ENCODE results near the gene LAGE3.

The LAGE3 gene

GRCh38 chrX:154466036-154466435, 13.0 kb downstream of the LAGE3 start:
- Histone ChIP-seq H3K27me3 (ENCODE audit: insufficient read depth, low read length) (no peaks in the 10 kb centered on the region), H3K9me3 (ENCODE audit: low read length) (no peaks in the 10 kb centered on the region), H3K4me1 (ENCODE audit: insufficient read depth, low read length) (no peaks in the 10 kb centered on the region), H2AFZ (ENCODE audit: low read depth, low read length) (no peak overlapping the region), H3K36me3 (ENCODE audit: insufficient read depth, low read length) (peaks cover 38% of the 10 kb centered on the region), H3K4me3 (ENCODE audit: low read length) (no peak overlapping the region)

GRCh38 chrX:154465601-154466000, 13.5 kb downstream of the LAGE3 start:
- Histone ChIP-seq H3K9me3 (ENCODE audit: low read length) (no peaks in the 10 kb centered on the region), H3K27me3 (ENCODE audit: insufficient read depth, low read length) (no peaks in the 10 kb centered on the region), H2AFZ (ENCODE audit: low read depth, low read length) (no peak overlapping the region), H3K36me3 (ENCODE audit: insufficient read depth, low read length) (peaks cover 37% of the 10 kb centered on the region), H3K4me1 (ENCODE audit: insufficient read depth, low read length) (no peaks in the 10 kb centered on the region), H3K4me3 (ENCODE audit: low read length) (no peak overlapping the region)

GRCh38 chrX:154464806-154465365, 14.2 kb downstream of the LAGE3 start:
- H3K9me3 ChIP-seq (ENCODE audit: low read length), result no peaks in the 10 kb centered on the region
- H3K36me3 ChIP-seq (ENCODE audit: insufficient read depth, low read length), result peaks cover 36% of the 10 kb centered on the region
- no peaks in the 10 kb centered on the region for H3K27me3 ChIP-seq (ENCODE audit: insufficient read depth, low read length)
- H3K4me1 ChIP-seq (ENCODE audit: insufficient read depth, low read length), result peaks cover 4% of the 10 kb centered on the region
- no peak overlapping the region for H2AFZ ChIP-seq (ENCODE audit: low read depth, low read length)
- no peak overlapping the region for H3K4me3 ChIP-seq (ENCODE audit: low read length)

GRCh38 chrX:154463611-154464220, 15.4 kb downstream of the LAGE3 start:
- no peaks in the 10 kb centered on the region for H3K27me3 ChIP-seq (ENCODE audit: insufficient read depth, low read length)
- H3K36me3 ChIP-seq (ENCODE audit: insufficient read depth, low read length), result peaks cover 30% of the 10 kb centered on the region
- H3K4me3 ChIP-seq (ENCODE audit: low read length), result no peak overlapping the region
- H3K9me3 ChIP-seq (ENCODE audit: low read length), result no peaks in the 10 kb centered on the region
- no peak overlapping the region for H2AFZ ChIP-seq (ENCODE audit: low read depth, low read length)
- peaks cover 12% of the 10 kb centered on the region for H3K4me1 ChIP-seq (ENCODE audit: insufficient read depth, low read length)

GRCh38 chrX:154462396-154462795, 16.7 kb downstream of the LAGE3 start:
- H3K27me3 ChIP-seq (ENCODE audit: insufficient read depth, low read length), result no peaks in the 10 kb centered on the region
- no peak overlapping the region for H2AFZ ChIP-seq (ENCODE audit: low read depth, low read length)
- H3K36me3 ChIP-seq (ENCODE audit: insufficient read depth, low read length), result peaks cover 24% of the 10 kb centered on the region
- peaks cover 12% of the 10 kb centered on the region for H3K4me1 ChIP-seq (ENCODE audit: insufficient read depth, low read length)
- no peak overlapping the region for H3K4me3 ChIP-seq (ENCODE audit: low read length)
- no peaks in the 10 kb centered on the region for H3K9me3 ChIP-seq (ENCODE audit: low read length)

- Histone ChIP-seq H3K4me3 (ENCODE audit: low read length) (no peak overlapping the region), H3K36me3 (ENCODE audit: insufficient read depth, low read length) (peaks cover 14% of the 10 kb centered on the region), H3K4me1 (ENCODE audit: insufficient read depth, low read length) (peaks cover 12% of the 10 kb centered on the region)
Measured at GRCh38 chrX:154460326-154460725, 18.8 kb downstream of the LAGE3 start.

GRCh38 chrX:154459832-154460231, 19.2 kb downstream of the LAGE3 start:
- H3K4me3 ChIP-seq (ENCODE audit: low read length), result peak overlapping the region; percentile 79
- no peaks in the 10 kb centered on the region for H3K9me3 ChIP-seq (ENCODE audit: low read length)
- H3K4me1 ChIP-seq (ENCODE audit: insufficient read depth, low read length), result peaks cover 12% of the 10 kb centered on the region
- H3K27me3 ChIP-seq (ENCODE audit: insufficient read depth, low read length), result no peaks in the 10 kb centered on the region
- H2AFZ ChIP-seq (ENCODE audit: low read depth, low read length), result no peak overlapping the region
- H3K36me3 ChIP-seq (ENCODE audit: insufficient read depth, low read length), result peaks cover 14% of the 10 kb centered on the region

More at GRCh38 chrX:154460326-154460725, 18.8 kb downstream of the LAGE3 start:
- Histone ChIP-seq H3K9me3 (ENCODE audit: low read length) (no peaks in the 10 kb centered on the region), H2AFZ (ENCODE audit: low read depth, low read length) (no peak overlapping the region), H3K27me3 (ENCODE audit: insufficient read depth, low read length) (no peaks in the 10 kb centered on the region)

GRCh38 chrX:154458954-154459778, 19.9 kb downstream of the LAGE3 start:
- Histone ChIP-seq H3K9me3 (ENCODE audit: low read length) (no peaks in the 10 kb centered on the region), H3K4me3 (ENCODE audit: low read length) (peak overlapping the region; percentile 79), H3K27me3 (ENCODE audit: insufficient read depth, low read length) (no peaks in the 10 kb centered on the region), H3K36me3 (ENCODE audit: insufficient read depth, low read length) (peaks cover 9% of the 10 kb centered on the region), H2AFZ (ENCODE audit: low read depth, low read length) (no peak overlapping the region), H3K4me1 (ENCODE audit: insufficient read depth, low read length) (peaks cover 12% of the 10 kb centered on the region)

- no peak within 1 kb of the TSS for H2AFZ ChIP-seq (ENCODE audit: low read depth, low read length)
- peak within 1 kb of the TSS; percentile 79 for H3K4me3 ChIP-seq (ENCODE audit: low read length)
- no peaks in the 10 kb centered on the region for H3K27me3 ChIP-seq (ENCODE audit: insufficient read depth, low read length)
- peaks cover 12% of the 10 kb centered on the region for H3K4me1 ChIP-seq (ENCODE audit: insufficient read depth, low read length)
- H3K9me3 ChIP-seq (ENCODE audit: low read length), result no peaks in the 10 kb centered on the region
- H3K36me3 ChIP-seq (ENCODE audit: insufficient read depth, low read length), result peaks cover 6% of the 10 kb centered on the region
Measured at GRCh38 chrX:154458116-154458953, 20.7 kb downstream of the LAGE3 start, which contains the start of gene PLXNA3. TSS of gene PLXNA3 (plus strand) at chrX:154458281. CDS start at chrX:154460184, 1,903 bp downstream.

GRCh38 chrX:154457491-154458115, 21.5 kb downstream of the LAGE3 start:
- Histone ChIP-seq H3K9me3 (ENCODE audit: low read length) (no peaks in the 10 kb centered on the region), H3K36me3 (ENCODE audit: insufficient read depth, low read length) (peaks cover 3% of the 10 kb centered on the region), H3K4me3 (ENCODE audit: low read length) (peak overlapping the region; percentile 79), H3K27me3 (ENCODE audit: insufficient read depth, low read length) (no peaks in the 10 kb centered on the region), H2AFZ (ENCODE audit: low read depth, low read length) (no peak overlapping the region), H3K4me1 (ENCODE audit: insufficient read depth, low read length) (peaks cover 12% of the 10 kb centered on the region)

- Histone ChIP-seq H2AFZ (ENCODE audit: low read depth, low read length) (no peak overlapping the region), H3K4me1 (ENCODE audit: insufficient read depth, low read length) (no peaks in the 10 kb centered on the region), H3K36me3 (ENCODE audit: insufficient read depth, low read length) (no peaks in the 10 kb centered on the region), H3K27me3 (ENCODE audit: insufficient read depth, low read length) (no peaks in the 10 kb centered on the region), H3K4me3 (ENCODE audit: low read length) (no peak overlapping the region), H3K9me3 (ENCODE audit: low read length) (no peaks in the 10 kb centered on the region)
Measured at GRCh38 chrX:154452823-154453222, 26.3 kb downstream of the LAGE3 start.

- Histone ChIP-seq H3K36me3 (ENCODE audit: insufficient read depth, low read length) (no peaks in the 10 kb centered on the region), H3K9me3 (ENCODE audit: low read length) (no peaks in the 10 kb centered on the region), H2AFZ (ENCODE audit: low read depth, low read length) (no peak overlapping the region), H3K27me3 (ENCODE audit: insufficient read depth, low read length) (no peaks in the 10 kb centered on the region), H3K4me3 (ENCODE audit: low read length) (no peak overlapping the region), H3K4me1 (ENCODE audit: insufficient read depth, low read length) (no peaks in the 10 kb centered on the region)
Measured at GRCh38 chrX:154450312-154450711, 28.8 kb downstream of the LAGE3 start.

All from neuron (in vitro differentiated cells).